BE2C (cell line): ENCODE results near the gene ADCY5.

Experiments used
- DNase-seq: peaks from one replicate; pipeline ENCODE4 v3.0.0-alpha.2; 2020
- H3K27me3 ChIP-seq: fragments of 250-450 bp; sonication (Bioruptor Pico); 2 replicates; pipeline ENCODE4 v1.5.1; 2020; ENCODE audit warnings: mild to moderate bottlenecking
- H3K36me3 ChIP-seq: fragments of 250-450 bp; sonication (Bioruptor Pico); 2 replicates; pipeline ENCODE4 v1.5.1; 2020; ENCODE audit warnings: mild to moderate bottlenecking
- H3K4me1 ChIP-seq: fragments of 250-450 bp; sonication (Bioruptor Pico); 2 replicates; pipeline ENCODE4 v1.5.1; 2020
- H3K4me3 ChIP-seq: 2 replicates; pipeline ENCODE4 v1.5.1; 2011; ENCODE audit warnings: low read depth, low read length
- H3K9me3 ChIP-seq: fragments of 250-450 bp; sonication (Bioruptor Pico); 2 replicates; pipeline ENCODE4 v1.5.1; 2020
- TF ChIP-seq, protein P1 (sequence below): IDR thresholded peaks from 2 replicates; pipeline ENCODE4 v1.5.1; 2012; ENCODE audit warnings: mild to moderate bottlenecking, low read depth, low read length

The ADCY5 gene

DNA sequence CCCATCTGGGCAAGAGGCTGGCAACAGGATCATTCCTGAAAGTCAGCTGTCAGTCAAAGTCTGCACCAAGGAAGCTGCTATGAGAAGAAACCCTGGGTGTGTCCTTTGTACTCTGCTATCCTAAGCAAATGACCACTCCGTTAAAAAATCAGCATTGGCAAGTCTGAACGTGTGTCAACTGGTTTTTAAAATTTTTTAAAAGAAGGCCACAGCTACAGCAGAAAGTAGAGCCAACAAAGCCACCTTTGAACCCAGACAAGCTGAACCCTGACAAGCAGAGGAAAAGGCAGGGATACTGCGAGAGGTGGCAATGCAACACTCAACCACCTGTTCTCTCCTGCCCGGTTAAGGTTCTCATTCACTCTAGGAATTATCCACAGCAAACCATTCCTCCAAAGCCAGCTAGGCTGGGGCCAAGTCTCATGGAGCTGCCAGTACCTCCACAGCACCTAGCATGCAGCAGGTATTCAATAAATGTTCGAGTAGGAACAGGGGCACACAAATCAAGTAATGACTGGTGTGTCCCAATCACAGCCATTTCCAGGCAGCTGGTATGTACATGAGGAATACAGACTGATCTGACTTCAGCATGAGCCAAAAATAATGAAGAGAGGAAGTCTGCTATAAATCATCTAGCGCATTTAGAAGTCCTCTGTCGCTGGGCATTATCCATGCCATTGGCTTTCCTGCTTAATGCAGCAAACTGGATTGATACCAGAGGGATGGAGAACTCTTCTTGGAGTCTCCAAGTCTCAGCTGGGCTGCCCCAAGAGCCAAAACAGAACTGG is 76.0 kb downstream of the ADCY5 start:
- H3K36me3 ChIP-seq: no peaks in the 10 kb centered on the region
- TF ChIP-seq, protein P1, sequence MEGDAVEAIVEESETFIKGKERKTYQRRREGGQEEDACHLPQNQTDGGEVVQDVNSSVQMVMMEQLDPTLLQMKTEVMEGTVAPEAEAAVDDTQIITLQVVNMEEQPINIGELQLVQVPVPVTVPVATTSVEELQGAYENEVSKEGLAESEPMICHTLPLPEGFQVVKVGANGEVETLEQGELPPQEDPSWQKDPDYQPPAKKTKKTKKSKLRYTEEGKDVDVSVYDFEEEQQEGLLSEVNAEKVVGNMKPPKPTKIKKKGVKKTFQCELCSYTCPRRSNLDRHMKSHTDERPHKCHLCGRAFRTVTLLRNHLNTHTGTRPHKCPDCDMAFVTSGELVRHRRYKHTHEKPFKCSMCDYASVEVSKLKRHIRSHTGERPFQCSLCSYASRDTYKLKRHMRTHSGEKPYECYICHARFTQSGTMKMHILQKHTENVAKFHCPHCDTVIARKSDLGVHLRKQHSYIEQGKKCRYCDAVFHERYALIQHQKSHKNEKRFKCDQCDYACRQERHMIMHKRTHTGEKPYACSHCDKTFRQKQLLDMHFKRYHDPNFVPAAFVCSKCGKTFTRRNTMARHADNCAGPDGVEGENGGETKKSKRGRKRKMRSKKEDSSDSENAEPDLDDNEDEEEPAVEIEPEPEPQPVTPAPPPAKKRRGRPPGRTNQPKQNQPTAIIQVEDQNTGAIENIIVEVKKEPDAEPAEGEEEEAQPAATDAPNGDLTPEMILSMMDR: no peak
- H3K4me1 ChIP-seq: no peaks in the 10 kb centered on the region
- H3K9me3 ChIP-seq: no peaks in the 10 kb centered on the region
- no peak overlapping the region for H3K4me3 ChIP-seq
- DNase-seq: no peak
- H3K27me3 ChIP-seq: no peaks in the 10 kb centered on the region

DNA sequence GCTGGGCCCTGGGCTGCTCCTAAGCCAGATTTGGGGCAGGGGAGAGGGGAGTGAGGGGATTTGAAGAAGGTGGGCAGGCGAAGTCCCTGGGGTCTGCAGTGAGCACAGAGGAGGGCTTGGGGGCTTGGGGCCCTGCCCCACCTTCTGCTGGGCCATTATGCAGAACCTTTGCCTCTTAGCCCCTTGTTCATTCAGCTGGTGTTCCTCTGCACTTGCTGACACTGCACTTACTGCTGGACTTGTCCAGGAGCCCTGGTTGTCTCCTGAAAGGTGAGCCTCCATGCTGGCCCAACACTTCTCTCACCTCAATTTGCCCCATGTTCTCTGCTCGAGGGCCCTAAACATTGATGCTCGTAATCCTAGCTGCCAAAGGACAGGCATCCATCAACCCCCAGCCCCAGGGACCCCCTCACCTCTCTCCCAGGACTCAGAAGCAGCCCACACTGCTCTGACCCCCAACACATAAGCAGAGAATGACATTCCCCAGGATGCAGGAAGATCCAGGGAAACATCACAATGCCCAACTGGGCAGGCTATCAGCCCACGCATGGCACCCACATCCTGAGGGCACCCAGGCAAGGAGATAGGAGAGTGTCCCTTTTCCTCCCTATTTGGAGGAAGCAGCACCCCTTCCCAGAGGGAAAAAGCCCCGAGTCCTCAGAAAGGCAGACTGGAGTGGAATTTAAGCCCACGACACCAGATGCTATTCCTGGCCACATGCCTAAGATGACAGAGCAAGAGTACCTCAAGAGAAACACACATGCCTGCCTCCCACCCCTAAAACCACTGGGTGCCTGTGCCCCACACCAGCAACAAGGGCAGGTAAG is 76.8 kb downstream of the ADCY5 start:
- DNase-seq: no peak
- Histone ChIP-seq H3K4me1 (no peaks in the 10 kb centered on the region), H3K4me3 (no peak overlapping the region), H3K27me3 (no peaks in the 10 kb centered on the region), H3K9me3 (no peaks in the 10 kb centered on the region), H3K36me3 (no peaks in the 10 kb centered on the region)
- TF ChIP-seq, protein P1: no peak

DNA sequence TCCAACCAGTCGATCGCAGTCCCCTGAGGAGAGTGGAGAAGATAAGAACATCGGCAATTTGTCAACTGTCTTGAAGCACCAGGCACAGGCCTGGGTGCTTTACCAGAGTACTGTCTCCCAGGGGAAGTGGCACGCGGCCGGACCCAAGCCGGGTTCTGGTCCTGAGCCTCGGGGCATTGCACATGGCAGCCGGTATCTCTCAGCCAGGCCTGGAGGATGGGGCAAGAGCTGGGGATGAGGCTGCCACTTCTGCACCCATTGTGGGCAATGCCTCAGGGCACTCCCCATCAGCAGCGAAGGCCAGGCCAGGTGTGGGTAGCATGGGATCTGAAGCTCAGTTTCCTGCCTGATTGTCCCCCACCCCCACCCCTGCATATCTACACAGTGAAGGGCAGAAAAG is 77.5 kb downstream of the ADCY5 start:
- H3K9me3 ChIP-seq: no peaks in the 10 kb centered on the region
- peak; percentile 56 for DNase-seq
- H3K4me1 ChIP-seq: no peaks in the 10 kb centered on the region
- no peak overlapping the region for H3K4me3 ChIP-seq
- H3K27me3 ChIP-seq: no peaks in the 10 kb centered on the region
- TF ChIP-seq, protein P1: no peak
- no peaks in the 10 kb centered on the region for H3K36me3 ChIP-seq

DNA sequence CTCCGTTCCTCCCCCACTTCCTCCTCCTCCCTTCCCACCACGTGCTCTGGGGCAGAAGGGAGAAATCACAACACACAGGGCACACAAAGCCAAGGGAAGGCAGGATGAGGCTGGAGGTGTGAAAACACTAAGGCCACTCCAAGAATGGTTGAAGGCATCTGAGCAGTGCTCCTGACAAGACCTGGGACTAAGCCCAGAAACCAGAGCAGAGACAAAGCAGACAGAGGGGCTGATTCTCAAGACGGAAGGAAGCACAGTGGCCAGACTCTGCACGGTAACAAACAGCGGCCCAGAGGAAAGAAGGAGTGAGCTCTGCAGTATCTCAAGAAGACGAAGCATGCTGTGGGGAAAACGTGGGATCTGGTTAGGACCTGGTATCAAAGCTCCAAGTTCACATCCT is 78.1 kb downstream of the ADCY5 start:
- Histone ChIP-seq H3K9me3 (no peaks in the 10 kb centered on the region), H3K36me3 (no peaks in the 10 kb centered on the region), H3K4me1 (no peaks in the 10 kb centered on the region), H3K27me3 (no peaks in the 10 kb centered on the region), H3K4me3 (no peak overlapping the region)
- TF ChIP-seq, protein P1: no peak
- DNase-seq: no peak

DNA sequence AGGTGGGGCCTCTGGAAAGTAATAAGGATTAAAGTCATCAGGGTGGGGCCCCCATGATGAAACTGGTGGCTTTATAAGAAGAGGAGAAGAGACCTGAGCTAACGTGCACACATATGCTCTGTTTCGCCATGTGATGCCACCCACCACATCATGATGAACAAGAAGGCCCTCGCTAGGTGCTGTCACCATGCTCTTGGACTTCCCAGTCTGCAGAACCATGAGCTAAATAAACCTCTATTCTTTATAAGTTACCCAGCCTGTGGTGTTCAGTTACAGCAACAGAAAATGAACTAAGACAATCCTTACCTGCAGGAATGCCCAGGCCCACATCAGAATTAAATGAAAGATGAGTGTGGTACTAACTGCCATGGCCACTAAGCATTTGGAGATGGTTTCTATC is 79.8 kb downstream of the ADCY5 start:
- H3K27me3 ChIP-seq: no peaks in the 10 kb centered on the region
- no peaks in the 10 kb centered on the region for H3K36me3 ChIP-seq
- no peaks in the 10 kb centered on the region for H3K9me3 ChIP-seq
- H3K4me1 ChIP-seq: no peaks in the 10 kb centered on the region
- DNase-seq: no peak
- TF ChIP-seq, protein P1: no peak
- no peak overlapping the region for H3K4me3 ChIP-seq
